ENCODE data around the gene ABCB1.

GRCh38 chr7:87575521-87575920, 25.2 kb downstream of the ABCB1 start:
- TF ChIP-seq POLR2AphosphoS5 (IDR thresholded peaks at IDR 0.05) (no peak), POLR2A (IDR thresholded peaks at IDR 0.05) (no peak), CTCF (IDR thresholded peaks at IDR 0.05) (no peak)

Data from transverse colon (tissue), 4 donors.